Activated CD8-positive, alpha-beta memory T cell treated with anti-CD3 and anti-CD28 coated beads, Interleukin-2, amount 50 U/mL, for 48 hours (primary cell): Measurements from ENCODE around the gene LNPEP.
"Not testable (repeated sequence)": the region's sequence is repeated elsewhere in the genome, so short reads cannot be mapped to it uniquely, and the experiment has no call there.

Source experiments
- DNase-seq: peaks from one replicate; pipeline ENCODE4 v3.0.0-alpha.2; 2020

The LNPEP gene

DNA sequence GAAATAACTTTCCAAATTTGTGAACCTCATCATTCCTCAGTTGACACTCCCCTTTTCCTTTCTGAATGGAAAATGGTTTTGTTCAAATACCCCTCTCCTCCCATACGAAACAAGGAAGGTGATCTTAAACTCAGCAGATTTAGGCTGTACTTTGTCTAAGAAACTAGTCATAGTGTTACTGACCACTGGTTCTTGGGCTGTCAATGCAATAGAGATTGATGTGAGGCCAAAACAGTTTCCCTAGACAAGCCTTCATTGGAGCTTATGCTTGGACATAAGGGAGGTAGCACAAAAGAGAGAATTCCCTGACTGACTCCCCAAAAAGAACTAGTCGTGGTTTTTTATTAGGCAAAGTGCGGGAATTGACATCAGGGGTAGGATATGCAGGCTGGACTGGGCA, 5.3 kb upstream of the LNPEP start:
- DNase-seq, result no peak

DNA sequence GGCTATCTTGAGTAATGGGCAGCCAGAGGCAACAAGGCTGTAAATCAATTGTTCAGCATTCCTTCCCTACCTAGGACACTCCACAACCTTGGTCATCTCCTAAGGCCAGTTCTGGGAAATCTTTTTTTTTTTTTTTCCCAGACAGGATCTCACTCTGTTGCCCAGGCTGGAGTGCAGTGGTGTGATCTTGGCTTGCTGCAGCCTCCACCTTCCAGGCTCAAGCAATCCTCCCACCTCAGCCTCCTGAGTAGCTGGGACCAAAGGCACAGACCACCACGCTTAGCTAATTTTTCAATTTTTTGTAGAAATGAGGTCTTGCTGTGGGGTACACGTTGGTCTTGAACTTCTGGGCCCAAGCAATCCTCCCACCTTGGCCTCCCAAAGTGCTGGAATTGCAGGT, 4.8 kb upstream of the LNPEP start:
- not testable (repeated sequence) for DNase-seq

DNA sequence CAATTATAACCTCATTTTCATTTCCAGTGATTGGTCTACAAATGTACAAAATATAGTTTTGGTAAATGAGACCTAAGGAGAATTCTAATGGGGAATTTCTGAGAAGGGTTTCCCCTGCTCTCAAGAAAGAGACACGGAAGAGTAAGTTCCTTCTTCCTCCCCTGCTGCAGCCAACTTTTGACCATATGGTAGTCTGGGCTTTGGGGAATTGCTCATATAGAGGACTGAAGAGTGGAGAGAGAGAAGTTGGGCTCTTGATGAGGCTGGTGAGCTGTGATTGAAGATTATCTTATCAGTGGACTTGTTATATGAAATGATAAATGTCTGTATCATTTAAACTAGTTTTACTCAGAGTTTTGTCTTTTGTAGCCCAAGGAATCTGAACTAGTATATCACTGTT, 4.3 kb upstream of the LNPEP start:
- no peak for DNase-seq

DNA sequence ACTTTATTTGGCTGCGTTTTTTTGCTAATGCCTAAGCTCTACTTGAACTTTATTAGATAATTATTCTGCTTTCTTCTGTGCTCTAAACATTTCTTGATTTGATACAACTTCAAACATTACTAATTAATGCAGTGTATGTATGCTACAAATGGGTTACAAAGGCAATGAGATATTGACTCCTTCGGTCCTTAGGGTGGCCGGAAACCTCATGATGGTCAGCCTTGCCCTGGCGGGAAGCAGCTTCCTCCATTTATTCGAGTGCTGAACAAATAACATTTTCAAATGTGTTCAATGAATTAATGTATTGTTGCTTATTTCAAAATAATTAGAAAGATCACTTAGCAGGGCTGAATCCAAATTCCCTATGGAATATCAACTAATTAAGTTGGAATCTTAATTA, 3.9 kb upstream of the LNPEP start:
- no peak for DNase-seq

DNA sequence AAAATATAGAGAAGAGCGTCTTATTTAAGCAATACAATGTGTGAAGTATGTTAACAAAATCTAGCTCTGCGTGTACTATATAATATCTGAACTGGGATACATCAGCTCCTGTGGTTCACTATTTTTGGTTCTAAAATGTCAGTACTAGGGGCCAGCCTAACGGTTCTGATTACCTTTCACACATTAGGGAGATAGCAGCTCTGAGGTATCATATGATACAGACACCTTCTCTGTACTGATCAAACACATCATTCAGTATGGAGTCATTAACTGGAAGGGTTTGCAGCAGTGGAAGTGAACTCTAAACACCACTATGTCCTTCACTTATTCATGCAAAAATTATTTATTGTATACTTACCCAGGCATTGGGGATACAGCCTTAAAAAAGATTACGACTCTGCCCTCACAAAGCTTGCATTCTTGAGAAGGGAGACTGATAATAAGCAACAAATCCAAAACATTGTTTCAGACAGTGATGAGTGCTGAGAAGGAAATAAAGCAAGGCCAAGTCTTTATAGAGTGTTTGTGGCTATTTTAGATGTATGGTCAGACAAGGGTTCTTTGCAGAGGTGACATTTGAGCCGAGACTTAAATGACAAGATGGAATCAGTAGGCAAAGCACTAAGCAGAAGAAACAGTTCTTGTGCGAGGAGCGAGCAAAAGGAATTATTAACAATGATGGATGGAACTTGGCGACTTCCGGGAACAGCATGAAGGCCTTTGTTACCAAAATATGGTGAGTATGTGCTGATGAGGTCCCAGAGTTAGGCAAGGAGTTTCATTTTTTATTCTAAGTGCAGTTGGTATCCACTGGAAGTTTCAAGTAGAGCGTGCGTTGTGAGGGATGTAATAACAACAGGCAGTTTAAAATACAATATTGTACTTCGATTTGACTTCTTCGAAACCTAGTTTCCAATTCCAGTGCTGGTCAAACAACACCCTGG, 1.8 kb upstream of the LNPEP start:
- no peak for DNase-seq

DNA sequence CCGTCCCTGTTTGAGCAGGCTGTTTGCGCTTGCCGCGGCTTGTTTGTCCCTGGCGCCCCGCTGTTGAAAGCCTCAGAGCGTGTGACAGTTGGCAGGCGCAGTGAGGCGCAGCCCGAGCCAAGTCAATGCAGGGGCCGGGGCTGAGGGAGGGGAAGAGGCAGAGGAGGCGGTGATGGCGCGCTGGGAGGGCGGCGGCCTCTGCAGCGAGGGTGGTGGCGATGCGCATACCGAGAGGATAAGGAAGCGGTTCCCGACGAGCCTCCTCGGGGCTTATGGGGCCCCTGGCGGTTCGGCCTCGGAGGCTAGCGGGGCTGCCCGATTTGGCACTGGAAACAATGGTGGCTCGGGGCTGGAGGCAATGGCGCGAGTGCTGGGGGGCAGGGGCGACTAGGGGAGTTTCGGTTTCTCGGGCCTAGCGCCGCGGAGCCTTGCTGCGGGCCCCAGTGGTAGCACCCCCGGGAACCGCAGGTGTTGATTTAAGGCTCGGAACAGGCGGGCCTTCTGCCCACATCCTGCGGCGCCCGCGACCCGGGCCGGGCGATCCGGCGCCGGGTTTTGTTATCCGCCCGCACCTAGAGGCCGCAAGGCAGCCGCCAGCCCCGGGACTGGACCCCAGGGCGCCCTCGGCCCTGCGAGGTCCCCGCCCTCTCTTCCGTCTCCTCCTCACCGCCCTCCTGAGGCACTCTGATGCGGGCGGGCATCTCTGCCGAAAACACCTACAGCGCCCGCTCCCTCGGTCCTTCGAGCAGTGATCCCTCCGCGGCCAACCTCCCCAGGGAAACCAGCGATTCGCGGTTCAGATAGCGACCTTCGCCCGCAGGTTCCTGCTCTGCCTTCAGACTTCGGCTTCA, 947 bp upstream of the LNPEP start:
- DNase-seq, result peak; percentile 96

DNA sequence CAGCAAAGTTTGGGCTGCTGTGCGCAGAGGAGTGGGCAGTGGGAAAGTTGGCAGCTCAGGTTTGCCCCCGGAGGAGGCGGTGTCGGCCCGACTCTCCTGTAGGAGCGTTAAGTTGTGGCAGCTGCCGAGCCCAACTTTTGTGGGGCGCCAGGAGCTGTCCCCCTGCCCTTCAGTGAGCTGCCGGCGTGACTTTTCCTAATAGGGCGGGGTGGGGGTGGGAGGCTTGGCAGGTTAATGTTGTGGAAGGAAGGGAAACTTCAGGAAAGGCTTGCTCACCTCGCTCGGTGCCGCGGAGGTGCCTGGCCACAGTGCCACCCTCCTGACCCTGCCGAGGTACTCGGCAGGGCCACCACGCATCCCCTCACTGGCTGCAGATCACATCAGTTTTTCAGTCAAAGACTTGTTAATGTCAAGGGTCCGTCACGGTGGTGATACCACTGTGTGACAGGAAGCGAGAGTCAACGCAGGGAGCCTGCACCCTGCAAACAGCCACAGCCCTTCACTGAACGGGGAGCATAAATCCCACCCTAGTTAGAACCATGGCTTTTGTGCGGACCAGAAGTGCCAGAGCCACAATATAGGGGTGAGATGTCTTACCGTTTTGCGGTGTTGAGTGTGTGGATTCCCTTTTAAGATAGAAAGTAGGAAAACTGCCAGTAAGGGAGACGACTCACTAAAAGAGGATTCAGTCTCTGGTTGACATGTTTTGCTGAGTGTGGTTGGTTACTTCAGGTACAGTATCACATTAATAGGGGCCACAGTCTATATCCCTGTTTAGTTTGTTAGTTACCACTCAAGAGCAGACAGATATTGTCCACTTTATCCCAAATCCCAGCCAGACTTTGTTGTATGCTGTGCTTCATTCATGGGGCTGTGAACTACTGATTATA, 796 bp downstream of the LNPEP start:
- peak; percentile 74 for DNase-seq

DNA sequence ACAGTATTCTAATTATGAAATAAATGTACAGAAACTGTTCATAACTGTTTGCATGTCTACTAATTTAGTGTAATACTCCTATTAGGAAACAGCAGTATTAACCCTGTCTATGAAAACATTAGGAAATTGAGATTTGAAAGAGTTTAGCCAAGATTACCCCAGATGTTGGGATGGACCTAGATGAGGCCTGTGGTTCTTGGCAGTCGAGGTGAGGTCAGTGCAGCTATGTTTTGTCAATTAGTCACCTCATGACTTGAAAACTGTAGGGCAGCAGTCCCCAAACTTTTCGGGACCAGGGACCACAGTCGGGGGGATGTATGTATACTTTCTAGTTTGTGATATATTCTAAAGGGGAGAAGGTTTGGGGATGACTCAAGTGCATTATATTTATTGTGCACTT, 4.7 kb downstream of the LNPEP start:
- no peak for DNase-seq

DNA sequence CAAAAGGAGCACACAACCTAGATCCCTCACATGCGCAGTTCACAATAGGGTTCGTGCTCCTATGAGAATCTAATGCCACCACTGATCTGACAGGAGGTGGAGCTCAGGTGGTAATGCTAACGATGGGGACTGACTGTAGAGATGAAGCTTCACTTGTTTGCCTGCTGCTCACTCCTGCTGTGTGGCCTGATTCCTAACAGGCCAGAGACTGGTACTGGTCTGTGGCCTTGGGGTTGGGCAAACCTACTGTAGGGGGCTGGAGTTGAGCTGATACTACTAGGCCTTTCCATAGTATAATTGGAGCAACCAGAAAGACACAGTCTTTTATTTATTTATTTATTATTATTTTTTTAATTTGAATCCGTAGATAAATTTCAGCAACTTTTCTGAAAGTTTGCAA, 5.3 kb downstream of the LNPEP start:
- no peak for DNase-seq

DNA sequence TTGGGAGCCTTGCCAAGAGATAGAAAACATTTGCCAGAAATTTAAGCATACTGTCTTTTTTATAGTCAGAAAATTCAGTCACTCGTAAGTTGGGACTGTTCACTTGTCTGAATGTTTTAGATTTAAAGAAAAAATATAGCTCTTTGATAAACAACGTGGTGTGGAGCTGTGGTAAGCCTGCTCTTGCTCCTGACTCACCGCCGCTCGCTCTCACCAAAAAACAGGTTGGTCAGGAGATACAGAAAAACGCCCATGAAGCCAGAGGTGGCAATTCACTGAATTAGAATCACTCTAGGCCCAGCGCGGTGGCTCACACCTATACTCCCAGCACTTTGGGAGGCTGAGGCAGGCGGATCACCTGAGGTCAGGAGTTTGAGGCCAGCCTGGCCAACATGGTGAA, 6.2 kb downstream of the LNPEP start:
- no peak for DNase-seq

DNA sequence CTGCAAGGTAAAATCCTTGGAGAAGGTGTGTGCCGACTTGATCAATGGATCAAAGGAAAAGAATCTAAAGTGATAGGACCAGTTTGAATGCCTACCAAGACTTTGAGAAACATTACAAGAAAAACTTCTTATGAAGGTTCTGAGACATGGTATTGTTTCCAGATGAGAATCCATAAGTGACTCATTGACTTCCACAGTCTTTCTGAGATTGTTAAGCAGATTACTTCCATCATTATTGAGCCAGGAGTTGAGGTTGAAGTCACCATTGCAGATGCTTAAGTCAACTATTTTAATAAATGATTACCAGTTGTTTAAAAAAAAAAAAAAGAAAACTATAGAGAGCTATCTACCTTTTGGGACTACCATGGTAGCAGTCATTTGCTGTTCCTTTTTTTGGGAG, 7.0 kb downstream of the LNPEP start:
- DNase-seq, result no peak

DNA sequence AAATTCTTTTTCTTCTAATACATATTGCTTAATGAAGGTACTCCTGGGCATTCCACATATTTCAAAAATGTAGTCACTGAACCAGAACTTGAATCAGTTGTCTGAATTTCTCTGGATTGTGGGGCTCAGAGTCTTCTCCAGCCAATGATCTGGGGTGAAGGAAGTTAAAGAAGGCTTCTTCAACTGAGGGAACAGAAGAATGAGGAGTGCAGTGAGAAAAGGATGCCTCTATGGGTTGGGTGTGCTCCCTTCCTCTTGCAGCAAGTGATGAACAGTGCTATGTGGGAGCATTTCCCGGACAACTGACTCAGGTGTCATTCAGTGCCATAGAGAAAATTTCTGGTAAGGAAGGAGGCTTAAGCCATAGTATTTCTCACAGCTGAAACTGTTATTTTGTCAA, 7.9 kb downstream of the LNPEP start:
- no peak for DNase-seq

DNA sequence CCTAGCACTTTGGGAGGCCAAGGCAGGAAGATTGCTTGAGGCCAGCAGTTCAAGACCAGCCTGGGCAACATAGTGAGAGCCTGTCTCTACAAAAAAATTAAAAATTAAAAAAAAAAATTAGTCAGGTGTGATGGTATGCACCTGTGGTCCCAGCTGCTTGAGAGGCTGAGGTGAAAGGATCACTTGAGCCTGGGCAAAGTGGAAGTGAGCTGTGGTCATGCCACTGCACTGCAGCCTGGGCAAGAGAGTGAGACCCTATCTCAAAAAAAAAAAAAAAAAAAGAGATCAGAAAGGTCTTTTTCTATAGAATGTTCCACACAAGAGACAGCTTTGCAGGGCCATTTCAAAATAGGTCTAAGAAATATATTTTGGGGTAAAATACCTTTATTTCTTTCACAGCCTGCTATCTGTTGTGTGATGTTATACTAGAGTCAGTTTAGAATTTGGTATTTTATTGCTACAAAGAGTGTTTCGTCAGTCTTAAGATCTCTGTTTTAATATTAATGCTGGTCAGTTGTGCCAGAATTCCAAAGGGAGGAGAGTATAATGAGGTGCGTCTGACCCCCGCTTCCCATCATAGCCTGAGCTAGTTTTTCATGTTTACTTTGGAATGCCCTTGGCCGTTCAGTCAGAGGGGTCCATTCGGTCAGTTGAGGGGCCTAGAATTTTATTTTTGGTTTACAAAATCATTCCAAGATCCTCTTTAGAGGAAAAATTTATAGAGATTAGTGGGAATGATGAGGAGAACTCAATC, 9.4 kb downstream of the LNPEP start:
- no peak for DNase-seq

DNA sequence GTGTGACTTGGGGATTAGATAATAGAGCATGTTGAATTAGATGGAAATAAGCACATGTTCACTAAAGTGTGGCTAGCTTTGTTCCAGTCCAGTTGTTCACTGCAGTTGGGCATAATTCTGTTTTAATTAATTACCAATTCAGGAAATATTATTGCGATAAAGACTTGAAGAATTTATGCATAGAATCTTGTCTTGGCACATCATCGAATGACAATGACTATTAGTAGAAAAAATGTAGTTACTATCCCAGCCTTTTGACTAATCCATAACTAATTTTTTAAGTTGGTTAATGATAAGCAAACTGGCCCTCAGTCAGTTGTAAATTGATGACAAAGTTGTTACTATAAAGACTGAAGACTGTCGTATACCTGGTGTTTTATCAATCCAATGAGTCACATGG, 10.5 kb downstream of the LNPEP start:
- DNase-seq, result no peak

DNA sequence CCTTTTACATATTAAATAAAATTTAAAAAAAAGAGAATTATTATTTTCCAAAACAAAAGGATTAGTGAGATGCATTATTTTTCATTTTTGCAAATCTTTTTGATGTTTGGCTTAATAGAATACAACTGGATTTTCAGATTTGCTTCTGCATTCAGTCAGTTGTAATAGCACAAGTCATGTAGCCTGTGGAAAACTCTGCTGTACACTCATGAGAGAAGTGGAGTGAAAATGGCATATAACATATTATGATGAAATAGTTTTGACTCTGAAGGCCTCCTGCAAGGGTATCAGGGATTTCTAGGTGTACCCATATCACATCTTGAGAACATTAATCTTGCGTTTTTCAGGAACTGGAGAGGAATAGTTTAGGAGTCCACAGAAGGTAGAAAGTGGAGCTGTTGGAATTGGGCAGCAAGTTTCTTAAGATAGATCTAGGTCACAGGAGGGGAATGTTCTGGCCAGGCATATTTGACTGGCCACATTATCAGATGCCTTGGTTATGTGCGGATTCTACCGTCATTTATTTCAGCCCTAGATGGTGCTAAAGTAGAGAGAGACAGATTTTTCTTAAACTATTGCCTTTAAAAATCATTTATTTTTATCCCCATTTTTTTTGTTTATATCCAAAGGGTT, 16.4 kb downstream of the LNPEP start:
- no peak for DNase-seq

DNA sequence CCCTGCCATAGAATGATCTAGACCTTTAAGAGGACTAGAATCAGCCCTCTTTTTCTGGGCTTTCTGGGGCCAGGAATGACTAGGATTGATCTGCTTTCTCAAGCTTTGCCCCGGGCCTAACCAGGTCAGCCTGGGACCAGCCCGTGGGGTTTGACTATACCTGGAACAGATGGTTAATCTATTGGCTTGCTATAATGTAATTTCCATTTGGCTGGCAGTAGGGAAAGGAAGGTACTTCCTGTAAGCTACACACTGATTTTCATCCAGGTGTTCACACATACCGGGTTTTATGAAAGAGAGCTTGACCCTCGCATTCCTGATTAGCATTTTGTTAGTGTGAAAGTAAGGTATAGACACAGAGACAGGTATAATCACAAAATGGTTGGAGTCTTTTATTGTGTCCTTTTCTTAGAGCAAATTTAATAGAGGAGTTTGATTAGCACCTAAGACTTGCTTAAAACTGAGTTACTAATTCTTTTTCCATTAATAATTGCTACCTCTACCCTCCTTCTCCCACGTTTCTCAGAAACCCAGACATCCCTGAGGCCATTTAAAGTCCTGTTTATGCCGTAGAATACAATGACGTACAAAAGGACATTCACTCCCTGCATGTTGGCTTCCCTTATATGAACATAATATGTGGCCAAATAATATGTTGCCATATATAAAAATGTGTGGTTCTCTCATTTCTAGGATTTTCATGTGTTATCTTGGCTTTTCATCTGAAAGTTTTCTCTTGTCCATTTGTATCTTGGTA, 17.3 kb downstream of the LNPEP start:
- DNase-seq, result no peak

DNA sequence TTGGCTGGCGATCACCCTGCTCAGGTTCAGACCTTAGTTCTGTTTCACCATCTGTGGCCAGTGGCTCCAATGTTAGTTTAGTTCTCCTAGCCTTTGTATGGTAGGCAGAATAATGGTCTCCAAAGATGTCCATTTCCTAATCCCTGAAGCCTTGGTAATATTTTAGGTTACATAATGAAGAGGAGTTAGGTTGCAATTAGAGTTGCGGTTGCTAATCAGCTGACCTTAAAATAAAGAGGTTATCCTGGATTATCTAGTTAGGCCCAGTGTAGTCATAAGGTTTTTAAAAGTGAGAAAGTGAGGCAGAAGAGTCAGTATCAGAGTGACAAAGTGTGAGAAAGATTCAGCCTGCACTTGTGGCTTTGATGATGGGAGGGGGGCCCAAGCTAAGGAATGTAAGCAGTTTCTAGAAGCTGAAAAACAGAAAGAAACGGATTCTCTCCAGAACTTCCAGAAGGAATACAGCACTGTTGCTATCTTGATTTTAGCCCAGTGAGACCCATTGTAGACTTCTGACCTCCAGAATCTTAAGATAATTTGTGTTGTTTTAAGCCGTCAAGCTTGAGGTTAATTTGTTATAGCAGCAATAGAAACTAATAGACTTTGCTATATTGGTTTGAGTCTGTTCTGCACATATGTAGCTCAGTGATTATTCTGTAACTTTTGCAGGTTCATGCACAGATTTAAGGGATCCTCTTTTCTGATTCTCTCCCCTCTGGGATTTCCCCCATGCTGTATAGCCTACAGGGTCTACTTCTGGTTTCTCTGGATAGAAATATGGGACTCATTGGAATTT, 21.6 kb downstream of the LNPEP start:
- no peak for DNase-seq

DNA sequence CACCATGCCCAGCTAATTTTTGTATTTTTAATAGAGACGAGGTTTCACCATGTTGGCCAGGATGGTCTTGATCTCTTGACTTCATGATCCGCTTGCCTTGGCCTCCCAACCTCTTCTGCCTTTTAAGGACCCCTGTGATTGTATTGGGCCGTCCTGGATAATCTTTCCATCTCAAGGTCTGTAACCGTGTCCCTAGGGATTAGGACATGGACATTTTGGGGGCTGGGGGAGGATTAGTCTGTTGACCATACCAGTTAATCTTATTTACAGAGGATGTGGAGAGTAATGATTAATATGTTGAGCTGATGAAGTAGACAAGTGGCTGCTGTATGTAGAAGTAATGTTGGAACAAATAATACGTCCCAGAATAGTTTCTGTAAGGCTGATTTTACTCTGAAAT, 23.1 kb downstream of the LNPEP start:
- DNase-seq, result no peak

DNA sequence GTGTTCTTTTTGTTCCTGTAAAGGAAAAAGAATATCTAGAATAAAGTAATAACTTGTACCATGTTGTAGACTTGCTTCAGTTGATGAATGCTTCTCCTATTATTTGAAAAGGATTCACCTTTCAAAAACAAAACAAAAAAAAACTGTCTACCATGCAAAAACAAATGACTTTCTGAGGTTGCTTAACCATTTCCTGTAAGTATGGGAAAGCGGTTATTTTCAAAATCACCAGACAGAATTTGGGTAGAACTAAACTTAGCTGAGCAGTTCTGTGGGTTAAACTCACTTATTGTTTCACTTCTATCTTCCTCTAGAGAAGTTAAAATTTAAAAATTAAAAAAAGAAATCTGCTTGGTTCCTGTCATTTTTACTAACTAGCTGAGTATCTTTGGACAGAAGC, 25.2 kb downstream of the LNPEP start:
- no peak for DNase-seq

DNA sequence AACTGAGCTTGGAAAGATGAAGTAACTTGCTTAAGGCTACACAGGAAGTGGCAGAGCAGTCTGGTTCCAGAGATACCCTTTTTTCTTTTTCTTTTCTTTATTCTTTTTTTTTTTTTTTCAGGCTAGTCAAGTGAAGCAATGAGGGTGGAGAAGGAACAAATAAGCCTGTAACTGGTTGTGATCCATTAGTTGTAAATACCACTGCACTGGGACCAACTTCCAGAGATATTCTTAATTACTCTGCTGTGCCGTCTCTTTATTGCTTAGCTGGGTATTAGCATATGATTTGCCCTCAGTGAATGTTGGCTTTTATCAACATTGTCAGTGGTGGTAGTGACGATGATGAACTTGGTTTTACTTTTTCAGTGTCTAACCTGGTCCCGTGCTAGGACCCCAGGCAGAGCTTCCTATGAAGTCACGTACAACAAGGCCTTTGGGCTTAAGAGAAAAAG, 26.7 kb downstream of the LNPEP start:
- DNase-seq, result no peak
